H9 (cell line): ENCODE measurements around the gene ANO9. TPM values are rescaled to one million over a fixed set of nuclear protein-coding genes. Genes with fewer than 3 reads are reported as not detected.

Experiments used
- DNase-seq: peaks from one replicate; pipeline ENCODE4 v3.0.0-alpha.2; 2017
- H2AFZ ChIP-seq: one replicate; pipeline ENCODE4 v1.6.1; 2013; ENCODE audit warnings: mild to moderate bottlenecking, low read length, control low read depth, moderate library complexity
- H2AK5ac ChIP-seq: 2 replicates; pipeline ENCODE4 v1.6.1; 2013; ENCODE audit warnings: low read length, control low read depth, mixed read lengths; ENCODE audit not compliant: insufficient read length
- H2BK120ac ChIP-seq: one replicate; pipeline ENCODE4 v1.6.1; 2013; ENCODE audit warnings: low read depth, mild to moderate bottlenecking, low read length, control low read depth, inconsistent platforms; ENCODE audit not compliant: poor library complexity, severe bottlenecking
- H2BK12ac ChIP-seq: 2 replicates; pipeline ENCODE4 v1.6.1; 2013; ENCODE audit warnings: low read length, control low read depth, mixed read lengths, low read depth; ENCODE audit not compliant: insufficient read length
- H2BK15ac ChIP-seq: 2 replicates; pipeline ENCODE4 v1.6.1; 2013; ENCODE audit warnings: low read depth, low read length, control low read depth
- H2BK20ac ChIP-seq: one replicate; pipeline ENCODE4 v1.6.1; 2013; ENCODE audit warnings: low read depth, mild to moderate bottlenecking, low read length, control low read depth, inconsistent platforms; ENCODE audit not compliant: poor library complexity, severe bottlenecking
- H2BK5ac ChIP-seq: 2 replicates; pipeline ENCODE4 v1.6.1; 2013; ENCODE audit warnings: low read length, control low read depth, mixed read lengths; ENCODE audit not compliant: insufficient read length
- H3K14ac ChIP-seq: 2 replicates; pipeline ENCODE4 v1.6.1; 2013; ENCODE audit warnings: low read length, control low read depth; ENCODE audit not compliant: insufficient read depth
- H3K18ac ChIP-seq: 2 replicates; pipeline ENCODE4 v1.6.1; 2013; ENCODE audit warnings: low read depth, mild to moderate bottlenecking, mixed read lengths, low read length, control low read depth; ENCODE audit not compliant: insufficient read length
- H3K23ac ChIP-seq: 2 replicates; pipeline ENCODE4 v1.6.1; 2013; ENCODE audit warnings: low read length, control low read depth, mixed read lengths, low read depth; ENCODE audit not compliant: insufficient read length
- H3K23me2 ChIP-seq: 2 replicates; pipeline ENCODE4 v1.6.1; 2013; ENCODE audit warnings: low read depth, mild to moderate bottlenecking, mixed read lengths, low read length, control low read depth; ENCODE audit not compliant: insufficient read length, poor library complexity, severe bottlenecking
- H3K27ac ChIP-seq: 2 replicates; pipeline ENCODE4 v1.5.1; 2013; ENCODE audit warnings: low read length, control low read depth, mixed read lengths, low read depth; ENCODE audit not compliant: insufficient read length
- H3K27me3 ChIP-seq: 2 replicates; pipeline ENCODE4 v1.6.1; 2013; ENCODE audit warnings: low read length, control low read depth, inconsistent platforms; ENCODE audit not compliant: insufficient read depth
- H3K4ac ChIP-seq: 2 replicates; pipeline ENCODE4 v1.6.1; 2013; ENCODE audit warnings: low read depth, mild to moderate bottlenecking, control low read depth, inconsistent platforms, low read length, moderate library complexity
- H3K4me1 ChIP-seq: 2 replicates; pipeline ENCODE4 v1.6.1; 2013; ENCODE audit warnings: low read length, control low read depth, inconsistent platforms; ENCODE audit not compliant: insufficient read depth
- H3K4me2 ChIP-seq: 2 replicates; pipeline ENCODE4 v1.6.1; 2013; ENCODE audit warnings: low read length, control low read depth, mixed read lengths; ENCODE audit not compliant: insufficient read length, insufficient read depth
- H3K56ac ChIP-seq: 2 replicates; pipeline ENCODE4 v1.6.1; 2013; ENCODE audit warnings: low read depth, mild to moderate bottlenecking, mixed read lengths, low read length, control low read depth; ENCODE audit not compliant: insufficient read length
- H3K79me1 ChIP-seq: 2 replicates; pipeline ENCODE4 v1.6.1; 2013; ENCODE audit warnings: low read depth, mild to moderate bottlenecking, moderate library complexity, low read length, control low read depth, inconsistent platforms; ENCODE audit not compliant: insufficient read depth, poor library complexity, severe bottlenecking
- H3K79me2 ChIP-seq: 2 replicates; pipeline ENCODE4 v1.6.1; 2013; ENCODE audit warnings: low read length, control low read depth, inconsistent platforms; ENCODE audit not compliant: insufficient read depth
- H3K9ac ChIP-seq: 2 replicates; pipeline ENCODE4 v1.6.1; 2013; ENCODE audit warnings: low read length, control low read depth, mixed read lengths; ENCODE audit not compliant: insufficient read length; ENCODE audit errors: extremely low read depth
- H3K9me3 ChIP-seq: one replicate; pipeline ENCODE4 v1.6.1; 2013; ENCODE audit warnings: low read depth, low read length, inconsistent platforms; ENCODE audit not compliant: control insufficient read depth
- H3T11ph ChIP-seq: one replicate; pipeline ENCODE4 v1.6.1; 2013; ENCODE audit warnings: mild to moderate bottlenecking, low read length, control low read depth, inconsistent platforms
- H4K20me1 ChIP-seq: one replicate; pipeline ENCODE4 v1.6.1; 2013; ENCODE audit not compliant: control insufficient read depth, insufficient read length, insufficient read depth
- H4K5ac ChIP-seq: 2 replicates; pipeline ENCODE4 v1.6.1; 2013; ENCODE audit warnings: low read depth, mild to moderate bottlenecking, mixed read lengths, low read length, control low read depth; ENCODE audit not compliant: insufficient read length
- H4K8ac ChIP-seq: replicated peaks from 2 replicates; pipeline ENCODE4 v1.6.1; 2013; ENCODE audit warnings: low read length, control low read depth, mixed read lengths, low read depth; ENCODE audit not compliant: insufficient read length
- H4K91ac ChIP-seq: 2 replicates; pipeline ENCODE4 v1.6.1; 2013; ENCODE audit warnings: low read depth, mild to moderate bottlenecking, moderate library complexity, mixed read lengths, low read length, control low read depth; ENCODE audit not compliant: insufficient read length
- H3K27ac Mint-ChIP-seq, 3 experiments: 2 replicates in 2 of 3; 3 replicates in 1 of 3; pipeline ENCODE4 v1.8.0; 2020 to 2021; ENCODE audit warnings: mixed read lengths in 3 of 3, mild to moderate bottlenecking in 1 of 3, moderate library complexity in 1 of 3
- H3K27me3 Mint-ChIP-seq: 2 replicates; pipeline ENCODE4 v1.8.0; 2021; ENCODE audit warnings: low read depth, mild to moderate bottlenecking, moderate library complexity, mixed read lengths
- H3K36me3 Mint-ChIP-seq, 3 experiments: 2 replicates in 2 of 3; 3 replicates in 1 of 3; pipeline ENCODE4 v1.8.0; 2020 to 2021; ENCODE audit warnings: low read depth in 3 of 3, mixed read lengths in 3 of 3; ENCODE audit not compliant: insufficient read depth in 1 of 3
- H3K4me1 Mint-ChIP-seq, 2 experiments: 2 replicates each; pipeline ENCODE4 v1.8.0; 2020; ENCODE audit warnings: mixed read lengths in 2 of 2
- H3K4me3 Mint-ChIP-seq, 2 experiments: 2 replicates in 1 of 2; 3 replicates in 1 of 2; pipeline ENCODE4 v1.8.0; 2020 to 2021; ENCODE audit warnings: mild to moderate bottlenecking in 2 of 2, mixed read lengths in 2 of 2, moderate library complexity in 1 of 2
- H3K9me3 Mint-ChIP-seq, 2 experiments: 2 replicates in 1 of 2; 3 replicates in 1 of 2; pipeline ENCODE4 v1.8.0; 2020; ENCODE audit warnings: mild to moderate bottlenecking in 2 of 2, mixed read lengths in 2 of 2, moderate library complexity in 1 of 2
- CTCF ChIP-seq: fragments of 200-600 bp; sonication (generic); conservative IDR thresholded peaks from 3 replicates; pipeline ENCODE4 v1.8.0; 2021; ENCODE audit warnings: antibody characterized with exemption, mild to moderate bottlenecking
- WGBS: extraction: QIAGEN DNeasy Blood & Tissue Kit; methylation state at CpG from one replicate; pipeline ENCODE4 v1.1.7; 2013; ENCODE audit warnings: missing lambda C conversion rate, low lambda C conversion rate, mixed read lengths; ENCODE audit not compliant: insufficient read length; ENCODE audit errors: extremely low coverage; 5-methylcytosine and 5-hydroxymethylcytosine counted together
- total RNA-seq: library from RNA; stranded (reverse); gene quantifications from 2 replicates; pipeline ENCODE4 v1.2.1, GENCODE V29; 2021

The ANO9 gene
- total RNA-seq, 1 experiment from 2014 or later = 13.1 TPM

- Histone ChIP-seq H2BK20ac (no peak overlapping the region), H3K9me3 (no peaks in the 10 kb centered on the region), H3K27me3 (no peaks in the 10 kb centered on the region; the same call in 1 of the 2 replicates), H3K23me2 (peaks cover 10% of the 10 kb centered on the region), H2BK15ac (no peak overlapping the region), H3K79me2 (no peaks in the 10 kb centered on the region; the same call in 1 of the 2 replicates), H3K9ac (no peak overlapping the region), H2AFZ (no peak overlapping the region), H3T11ph (no peak overlapping the region), H2BK12ac (no peak overlapping the region), H4K8ac (no peak overlapping the region), H4K5ac (no peak overlapping the region), H3K27ac (no peak overlapping the region), H3K23ac (no peak overlapping the region), H3K4me2 (no peak overlapping the region), H2BK5ac (no peak overlapping the region), H3K18ac (no peak overlapping the region), H4K20me1 (peaks cover 4% of the 10 kb centered on the region), H3K56ac (no peak overlapping the region), H3K14ac (no peak overlapping the region), H3K4me1 (peaks cover 2% of the 10 kb centered on the region; the same call in 1 of the 2 replicates), H3K4ac (no peak overlapping the region), H3K79me1 (no peaks in the 10 kb centered on the region), H2BK120ac (no peak overlapping the region), H4K91ac (no peak overlapping the region), H2AK5ac (no peak overlapping the region)
- peak overlapping the region in 1 of 2 experiments; percentile 26; a peak in 1 of 5 replicates for H3K4me3 Mint-ChIP-seq
- H3K27ac Mint-ChIP-seq = no peak overlapping the region
- H3K36me3 Mint-ChIP-seq = no peaks in the 10 kb centered on the region; a peak in 1 of 7 replicates
- H3K27me3 Mint-ChIP-seq = peaks cover 22% of the 10 kb centered on the region
- no peak for DNase-seq
- TF ChIP-seq CTCF = no peak
- WGBS = no CpG with 5 or more reads among the region's 30 CpGs
- H3K9me3 Mint-ChIP-seq = no peaks in the 10 kb centered on the region; a peak in 1 of 5 replicates
- peaks cover 17 to 26% of the 10 kb centered on the region in 2 experiments for H3K4me1 Mint-ChIP-seq
Measured at GRCh38 chr11:418343-419247, 23.2 kb downstream of the ANO9 start.
